IPS-NIHi11 (cell line): ENCODE results near the gene MAN2B2.

Source experiments
- DNase-seq: peaks from one replicate; pipeline ENCODE4 v3.0.0; 2012; ENCODE audit warnings: mixed read lengths, low spot score

MAN2B2 gene

DNA sequence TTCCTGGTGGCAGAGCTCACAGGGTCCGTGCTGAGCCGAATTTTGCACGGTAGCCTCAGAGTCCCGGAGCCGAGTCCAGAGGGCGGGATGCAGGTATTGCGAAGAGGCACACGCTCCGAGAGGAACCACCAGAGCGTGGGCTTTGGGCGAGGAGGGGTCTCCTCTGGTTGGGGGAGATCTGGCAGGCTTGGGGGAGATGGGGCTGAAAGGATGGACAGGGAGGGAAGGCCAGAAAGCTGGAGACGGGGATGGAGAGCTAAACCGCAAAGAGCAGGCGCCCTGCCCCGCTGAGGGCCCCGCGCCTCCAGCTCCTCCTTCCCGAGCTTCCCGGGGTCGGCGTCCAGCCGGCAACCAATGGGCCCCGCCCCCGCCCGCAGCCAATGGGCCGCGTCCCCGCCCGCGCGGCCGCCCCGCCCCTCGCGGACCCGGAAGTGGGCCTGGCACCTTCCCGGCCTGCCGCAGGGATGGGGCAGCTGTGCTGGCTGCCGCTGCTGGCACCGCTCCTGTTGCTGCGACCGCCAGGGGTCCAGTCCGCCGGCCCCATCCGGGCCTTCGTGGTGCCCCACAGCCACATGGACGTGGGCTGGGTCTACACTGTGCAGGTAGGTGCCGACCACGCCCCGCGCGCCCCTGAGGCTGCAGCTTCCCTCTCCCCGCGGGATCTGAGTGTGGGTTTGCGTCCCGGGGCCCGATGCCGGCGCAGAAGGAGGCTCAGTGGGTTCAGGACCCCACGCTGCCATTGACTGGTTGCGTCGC is at the start of gene MAN2B2:
TSS of gene MAN2B2 (plus strand) at position 443 of the 756 bp plus-strand sequence. CDS start at position 465, 22 bp downstream.
- DNase-seq: peak; percentile 100

DNA sequence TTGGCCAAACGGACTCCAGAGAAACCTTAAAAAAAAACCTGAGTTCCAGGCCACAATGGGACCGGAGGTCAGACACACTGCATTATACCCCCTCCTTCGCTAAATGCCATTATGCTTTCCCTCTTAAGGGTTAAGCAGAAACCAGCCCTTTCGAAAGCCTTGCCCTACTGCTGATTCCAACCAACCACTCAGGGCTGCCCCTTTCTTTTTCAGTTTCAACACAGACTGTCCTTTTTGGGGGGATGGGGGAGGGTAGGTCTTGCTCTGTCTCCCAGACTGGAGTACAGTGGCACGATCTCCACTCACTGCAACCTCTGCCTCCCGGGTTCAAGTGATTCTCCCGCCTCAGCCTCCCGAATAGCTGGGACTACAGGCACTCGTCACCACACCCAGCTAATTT is 49.5 kb upstream of the MAN2B2 start:
- no peak for DNase-seq

DNA sequence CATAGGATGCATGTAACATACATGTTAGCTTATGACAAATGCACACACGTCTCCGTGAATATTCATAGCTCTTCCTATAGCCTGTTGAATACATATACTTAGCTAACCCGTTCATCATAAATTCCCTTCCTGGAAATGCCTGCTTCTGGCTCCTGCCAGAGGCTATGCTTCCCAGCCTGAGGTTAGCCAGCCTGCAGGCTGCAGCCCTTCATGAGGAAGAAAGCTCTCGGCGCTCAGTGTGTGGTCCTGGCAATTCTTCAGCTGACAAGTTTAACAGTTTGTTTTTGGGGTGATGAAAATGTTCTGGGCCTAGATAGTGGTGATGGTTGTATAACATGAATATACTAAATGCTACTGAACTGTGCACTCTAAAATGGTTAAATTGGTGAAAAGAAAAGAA is 48.8 kb upstream of the MAN2B2 start:
- no peak for DNase-seq

DNA sequence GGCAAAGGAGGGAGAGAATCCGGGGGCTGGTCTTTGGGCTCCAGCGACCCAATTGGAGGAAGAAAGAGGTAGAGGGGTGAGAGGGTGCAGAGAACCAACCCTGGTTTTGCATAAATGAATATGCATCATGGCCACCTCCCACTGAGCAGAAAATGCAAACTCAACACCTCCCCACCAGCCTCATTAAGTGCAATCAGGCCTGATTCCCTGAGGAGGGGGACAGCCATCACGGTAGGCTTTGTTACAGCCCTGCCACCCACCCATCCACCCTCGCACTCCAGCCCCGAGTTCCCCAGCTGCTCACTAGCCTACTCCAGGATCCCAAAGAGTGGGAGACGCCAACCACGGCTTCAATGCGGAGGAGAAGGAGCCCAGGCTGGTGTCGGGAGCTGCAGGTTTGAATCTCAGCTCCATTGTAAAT is 48.3 kb upstream of the MAN2B2 start:
- peak; percentile 53 for DNase-seq

DNA sequence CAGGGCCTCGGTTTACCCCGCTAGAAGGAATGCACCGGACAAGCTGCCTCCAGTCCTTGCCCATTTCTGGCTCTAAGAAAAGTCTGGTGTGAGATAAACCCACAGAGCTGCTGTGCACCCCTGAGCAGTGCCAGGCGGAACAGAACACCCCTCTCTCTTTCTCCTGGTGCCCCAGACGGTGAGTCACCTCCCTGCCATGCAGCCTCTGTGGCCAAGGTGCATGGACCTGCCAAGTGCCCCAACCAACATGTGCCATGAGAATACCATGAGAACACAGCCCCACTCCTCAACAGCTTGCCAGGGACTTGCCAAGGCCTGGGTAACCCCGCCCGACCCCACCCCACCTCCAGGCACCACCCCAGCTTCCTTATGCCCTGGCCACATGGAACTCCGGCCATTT is 47.7 kb upstream of the MAN2B2 start:
- DNase-seq: no peak

DNA sequence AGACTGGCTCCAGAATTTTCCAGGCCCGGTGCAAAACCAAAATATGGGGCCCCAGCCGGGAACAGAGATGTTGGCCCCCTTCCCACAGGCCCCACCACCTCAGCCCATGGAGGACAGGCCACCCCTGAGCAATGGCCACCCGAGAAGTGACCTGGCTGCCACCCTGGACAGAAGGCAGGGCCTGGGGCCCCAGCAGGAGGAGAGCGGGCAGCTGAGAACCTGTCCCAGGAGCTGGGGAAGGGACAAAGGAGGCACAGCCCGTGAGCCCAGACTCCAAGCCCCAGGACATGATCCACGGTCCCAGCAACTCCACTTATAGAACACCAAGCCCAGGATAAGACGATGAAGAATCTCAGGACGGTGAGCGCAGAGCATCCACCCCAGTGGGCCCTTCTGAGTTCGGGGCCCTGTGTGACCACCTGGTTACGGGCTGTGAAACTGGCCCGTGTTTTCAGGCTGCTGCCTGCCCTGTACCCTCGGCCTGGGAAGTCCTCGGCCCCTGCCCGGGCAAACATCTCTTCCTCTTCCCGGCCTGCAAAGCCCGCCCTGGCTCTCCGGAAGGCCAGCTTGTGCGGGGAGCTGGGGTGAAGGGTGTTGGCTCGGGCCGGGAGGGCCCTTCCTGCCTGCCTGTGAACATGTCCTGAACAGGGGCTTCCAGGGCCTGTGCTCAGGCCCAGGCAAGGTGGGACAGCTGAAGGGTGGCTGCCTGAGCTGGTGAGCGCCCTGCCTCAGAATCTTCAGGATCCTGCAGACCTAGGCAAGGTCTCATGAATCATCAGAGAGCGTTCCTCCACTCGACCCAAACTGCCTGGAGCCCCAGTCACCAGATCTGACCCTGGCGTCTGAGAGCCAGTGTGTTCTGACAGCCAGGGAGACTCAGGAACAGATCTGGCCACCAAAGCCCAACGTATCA is 47.0 kb upstream of the MAN2B2 start:
- no peak for DNase-seq

DNA sequence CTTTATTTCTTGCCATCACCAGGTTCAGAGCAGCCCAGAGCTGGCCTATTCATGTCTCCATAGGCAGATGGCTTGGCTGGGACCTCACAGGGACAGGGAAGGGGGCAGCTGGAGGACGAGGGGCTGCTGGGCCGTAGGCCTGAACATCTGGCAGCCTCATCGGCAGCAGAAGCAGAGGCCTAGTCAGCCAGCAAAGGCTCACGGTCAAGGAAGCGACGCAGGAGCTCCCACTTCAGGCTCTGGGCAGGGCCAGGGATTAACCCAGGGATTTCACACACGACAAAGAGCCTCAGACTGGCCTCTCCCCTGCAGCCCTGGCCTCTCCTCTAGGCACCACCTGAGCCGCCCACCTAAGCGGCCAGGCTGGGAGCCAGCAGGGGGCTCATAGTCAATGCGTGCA is 46.0 kb upstream of the MAN2B2 start:
- DNase-seq: no peak

DNA sequence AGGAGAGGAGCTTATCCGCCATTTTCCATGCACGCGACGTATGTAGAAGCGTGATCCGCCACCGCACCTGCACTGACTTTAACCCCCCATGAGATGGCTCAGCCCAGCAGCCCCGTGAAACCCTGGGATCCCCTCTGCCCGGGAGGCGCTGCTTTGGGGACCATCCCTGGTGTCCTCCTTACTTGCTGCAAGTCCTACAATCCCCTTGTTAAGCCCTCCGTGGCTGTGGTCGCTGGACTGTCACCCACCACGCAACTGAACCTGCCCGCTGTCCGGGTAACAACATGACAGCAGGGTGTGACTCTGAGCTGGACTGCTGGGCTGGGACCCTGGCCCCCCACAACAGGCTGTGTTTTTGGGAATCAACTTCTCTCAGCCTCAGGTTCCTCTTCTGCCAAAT is 44.7 kb upstream of the MAN2B2 start:
- no peak for DNase-seq

DNA sequence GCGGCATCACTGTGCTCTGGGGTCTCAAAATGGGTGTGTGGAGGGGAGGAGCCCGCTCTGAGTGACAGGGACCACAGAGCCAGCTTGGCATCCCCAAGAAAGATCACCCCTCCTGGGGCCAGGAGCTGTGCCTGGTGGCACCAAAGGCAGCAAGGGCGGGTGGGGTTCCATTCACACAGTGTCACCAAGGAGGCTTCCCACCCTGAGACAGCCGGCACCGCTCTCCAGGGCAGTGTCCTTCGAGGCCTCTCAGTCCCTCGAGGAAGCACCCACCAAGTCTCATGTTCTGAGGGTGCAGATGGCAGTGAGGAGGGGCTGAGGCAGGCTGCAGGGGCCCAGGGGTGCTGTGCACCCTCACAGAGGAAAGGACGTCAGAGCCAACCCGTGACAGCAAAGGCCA is 44.0 kb upstream of the MAN2B2 start:
- DNase-seq: no peak

DNA sequence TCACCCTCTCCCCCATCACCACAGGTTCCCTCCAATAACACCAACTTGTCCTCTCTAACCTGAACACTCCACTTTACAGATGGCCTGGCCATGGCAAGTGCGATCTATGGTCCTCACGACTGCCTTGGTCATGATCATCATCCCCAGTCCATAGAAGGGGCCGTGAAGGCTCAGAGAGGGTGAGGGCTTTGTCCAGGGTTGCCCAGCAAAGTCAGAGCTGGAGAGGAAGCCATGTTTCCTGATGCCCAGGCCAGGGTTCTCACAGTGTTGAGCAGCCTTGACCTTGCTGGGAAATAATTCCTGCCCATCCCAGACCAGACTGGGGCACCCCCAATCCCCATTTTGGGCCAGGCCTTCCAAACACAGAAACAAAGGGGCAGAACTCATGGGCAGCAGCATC is 42.9 kb upstream of the MAN2B2 start:
- DNase-seq: no peak

DNA sequence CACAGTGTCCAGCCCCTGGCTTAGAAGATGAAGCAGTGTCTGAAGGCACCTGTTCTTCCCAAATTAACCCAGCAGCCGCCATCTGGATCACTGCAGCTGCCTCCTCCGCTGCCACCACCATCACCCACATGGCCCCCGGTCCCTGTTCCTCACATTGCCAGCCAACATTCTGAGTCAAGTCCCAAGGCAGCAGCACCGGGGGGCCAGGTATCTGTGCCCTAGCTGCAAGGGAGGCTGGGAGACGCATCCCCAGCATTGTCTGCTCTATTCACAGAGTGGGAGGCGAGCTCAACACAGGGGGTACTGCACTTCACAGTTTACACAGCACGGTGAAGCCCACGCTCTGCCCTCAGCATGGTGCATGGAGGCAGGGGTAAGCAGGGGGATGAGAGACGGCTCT is 42.3 kb upstream of the MAN2B2 start:
- no peak for DNase-seq

DNA sequence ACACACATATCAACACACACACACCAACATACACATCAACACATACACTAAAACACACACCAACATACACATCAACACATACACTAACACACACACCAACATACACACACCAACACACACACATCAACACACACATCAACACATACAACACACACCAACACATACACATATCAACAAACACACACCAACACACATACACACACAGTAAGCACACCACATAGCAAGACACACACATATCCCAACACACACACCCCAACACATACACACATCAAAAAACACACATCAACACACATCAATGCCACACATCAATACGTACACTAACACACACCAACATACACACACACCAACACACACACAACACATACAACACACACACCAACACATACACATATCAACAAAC is 40.9 kb upstream of the MAN2B2 start:
- DNase-seq: no peak

DNA sequence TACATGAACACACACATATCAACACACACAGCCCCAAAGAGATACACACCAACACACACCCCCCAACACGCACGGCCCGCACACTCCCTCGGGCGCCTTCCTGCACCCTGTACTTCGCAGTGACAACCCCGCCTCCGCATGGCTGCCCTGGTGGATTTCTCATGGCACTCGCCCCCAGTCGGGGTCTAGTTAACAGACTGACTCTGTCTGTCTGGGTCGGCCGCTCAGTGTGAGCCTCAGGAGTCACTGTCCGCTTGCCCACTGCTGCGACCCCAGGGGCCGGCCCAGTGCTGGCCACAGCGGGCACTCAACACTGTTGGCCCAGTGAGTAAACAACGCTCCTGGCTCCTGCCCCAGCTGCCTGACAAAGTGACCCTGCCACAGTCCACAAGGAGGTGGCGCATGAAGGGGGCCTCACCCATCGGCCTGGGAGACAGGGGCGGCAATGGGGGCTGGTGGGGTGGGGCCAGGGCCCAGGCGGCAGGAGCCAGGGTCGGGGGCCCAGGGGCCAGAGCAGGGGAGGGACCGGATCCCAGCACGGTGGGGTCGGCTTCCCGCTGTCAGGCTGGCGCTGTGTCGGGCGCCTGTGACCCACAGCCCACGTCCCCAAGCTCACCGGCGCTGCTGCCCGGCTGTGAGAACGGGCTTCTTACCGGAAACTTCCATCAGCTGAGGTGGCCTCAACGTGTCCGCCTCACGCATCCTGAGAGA is 40.2 kb upstream of the MAN2B2 start:
- no peak for DNase-seq

DNA sequence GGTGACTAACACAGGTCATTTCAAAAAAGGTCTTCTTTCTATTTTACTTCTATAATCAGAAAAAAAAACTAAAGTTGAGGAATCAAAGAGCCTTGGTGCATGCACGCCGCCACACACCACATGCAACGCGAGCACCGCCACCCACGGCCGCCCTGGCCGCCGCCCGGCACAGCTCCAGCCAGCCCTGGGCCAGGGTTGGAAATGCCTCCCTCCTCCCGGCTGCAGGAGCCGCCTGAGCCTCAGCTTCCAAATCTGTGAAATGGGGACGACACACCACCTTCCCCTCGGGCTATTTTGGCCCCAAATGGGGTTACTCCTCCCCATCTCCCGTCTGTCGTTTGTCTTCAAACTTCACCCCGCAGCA is 39.7 kb upstream of the MAN2B2 start:
- DNase-seq: no peak

DNA sequence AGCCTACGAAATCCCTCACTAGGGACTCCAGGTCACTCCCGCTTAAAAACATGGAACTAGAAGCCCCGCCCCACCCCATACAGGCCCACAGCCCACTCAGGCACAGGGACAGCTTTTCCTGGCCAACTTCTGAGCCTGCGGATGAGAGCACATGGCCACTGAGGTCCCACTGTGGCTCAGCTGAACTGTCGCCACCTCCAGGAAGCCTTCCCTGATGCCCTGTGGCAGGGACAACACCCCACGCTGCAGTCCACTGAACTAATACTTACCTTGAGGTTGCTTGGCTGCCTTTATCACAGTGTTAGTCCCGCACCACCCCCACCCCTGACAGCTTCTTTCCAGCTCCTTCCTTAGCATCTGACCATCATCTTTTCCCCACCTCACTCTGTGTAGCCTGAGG is 39.3 kb upstream of the MAN2B2 start:
- no peak for DNase-seq

DNA sequence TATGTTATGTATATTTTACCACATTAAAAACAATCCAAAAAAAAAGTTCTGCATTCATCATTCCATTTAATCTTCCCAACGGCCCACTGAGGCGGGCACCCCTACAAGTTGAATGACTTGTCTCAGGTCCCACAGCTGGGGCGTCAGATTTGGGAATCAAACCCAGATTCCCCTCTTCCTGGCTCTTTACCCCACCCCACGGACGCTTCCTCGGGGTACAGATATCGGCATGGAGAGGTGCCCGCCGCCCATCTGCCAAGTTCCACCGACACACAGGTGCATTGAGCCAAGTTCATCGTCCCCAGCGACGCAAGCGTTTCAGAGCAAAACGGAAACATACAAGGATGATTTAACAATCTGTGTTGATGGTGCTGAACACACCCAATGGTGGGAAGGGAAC is 36.9 kb upstream of the MAN2B2 start:
- DNase-seq: no peak

DNA sequence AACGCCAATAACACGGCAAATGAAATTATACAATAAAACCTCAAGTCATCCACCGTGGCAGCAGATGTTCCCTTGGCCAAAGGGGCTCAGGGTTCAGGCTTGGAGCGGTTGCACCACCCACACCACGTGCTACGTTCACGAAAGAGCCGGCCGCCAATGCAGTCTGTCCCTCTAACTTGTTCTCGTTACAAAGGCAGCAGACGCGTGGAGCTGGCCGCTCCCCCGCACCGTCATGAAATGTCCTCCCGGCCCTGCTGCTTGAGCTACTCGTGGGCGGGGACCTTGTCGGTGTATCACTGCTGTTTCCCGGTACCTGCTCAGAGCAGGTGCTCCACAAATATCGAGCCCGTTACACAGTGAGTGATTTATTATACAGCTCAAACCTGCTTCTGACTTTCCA is 36.4 kb upstream of the MAN2B2 start:
- DNase-seq: no peak

DNA sequence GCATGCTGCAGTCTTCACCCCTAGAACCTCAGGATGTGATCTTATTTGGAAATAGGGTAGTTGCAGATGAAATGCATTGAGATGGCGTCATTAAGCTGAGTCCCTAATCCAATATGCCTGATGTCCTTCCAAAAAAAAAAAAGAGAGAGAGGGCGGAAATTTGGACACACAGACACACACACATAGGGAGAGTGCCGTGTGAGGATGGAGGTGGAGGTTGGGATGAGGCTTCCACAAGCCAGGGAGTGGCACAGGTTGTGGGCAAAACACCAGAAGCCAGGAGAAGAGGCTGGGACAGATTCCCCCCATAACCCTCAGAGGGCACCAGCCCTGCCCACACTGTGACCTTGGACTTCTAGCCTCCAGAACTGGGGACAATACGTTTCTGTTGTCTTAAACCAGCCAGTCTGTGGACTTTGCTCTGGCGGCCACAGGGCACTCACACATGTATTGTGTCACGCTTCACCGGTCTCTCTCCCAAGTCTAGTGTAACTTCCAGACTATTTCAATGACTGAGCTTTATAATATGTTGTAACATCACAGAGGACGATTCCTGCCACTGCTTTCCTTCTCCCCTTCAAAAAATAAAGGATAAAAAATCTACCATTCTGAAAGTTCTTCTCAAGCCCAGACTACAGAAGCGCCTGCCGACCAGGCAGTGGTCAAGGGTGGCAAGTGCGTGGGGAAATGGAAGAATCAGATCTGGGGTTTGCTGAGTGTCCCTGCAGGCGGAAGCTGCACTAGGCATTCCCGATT is 35.8 kb upstream of the MAN2B2 start:
- no peak for DNase-seq

DNA sequence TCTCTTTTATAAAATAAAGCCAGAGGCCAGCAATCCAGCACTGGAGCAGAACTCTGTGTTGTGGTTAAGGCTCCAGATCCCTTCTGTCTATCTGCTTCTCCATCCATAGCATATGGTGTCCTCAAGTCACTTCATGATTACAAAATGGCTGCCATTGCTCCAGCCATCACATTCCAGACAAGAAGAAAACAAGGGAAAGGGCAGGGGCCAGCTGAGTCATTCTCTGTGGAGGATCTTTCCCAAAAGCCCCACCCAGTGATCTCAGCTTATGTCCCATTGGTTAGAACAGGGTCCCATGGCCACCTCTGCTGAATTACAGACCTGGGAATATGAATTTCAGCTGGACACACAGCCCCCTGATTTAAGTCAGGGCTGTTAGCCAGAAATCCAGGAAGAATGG is 34.1 kb upstream of the MAN2B2 start:
- DNase-seq: no peak

DNA sequence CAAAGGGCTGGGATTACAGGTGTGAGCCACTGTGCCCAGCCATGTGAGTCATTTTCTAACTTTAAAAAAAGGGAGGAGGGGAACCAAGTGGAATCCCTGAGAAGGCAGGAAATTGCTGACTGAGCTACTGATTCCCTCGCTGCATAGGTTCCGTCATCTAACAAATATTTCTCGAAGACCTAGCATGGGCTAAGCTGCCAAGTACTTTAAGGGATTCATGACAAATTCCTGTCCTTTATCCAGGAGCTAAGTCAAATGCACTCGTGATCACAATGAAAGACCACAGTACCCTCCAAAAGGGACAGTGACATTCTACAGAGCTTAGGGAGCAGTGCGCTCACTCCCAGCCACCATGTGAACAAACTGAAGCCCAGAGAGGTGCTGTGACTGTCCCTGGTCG is 33.2 kb upstream of the MAN2B2 start:
- DNase-seq: no peak

DNA sequence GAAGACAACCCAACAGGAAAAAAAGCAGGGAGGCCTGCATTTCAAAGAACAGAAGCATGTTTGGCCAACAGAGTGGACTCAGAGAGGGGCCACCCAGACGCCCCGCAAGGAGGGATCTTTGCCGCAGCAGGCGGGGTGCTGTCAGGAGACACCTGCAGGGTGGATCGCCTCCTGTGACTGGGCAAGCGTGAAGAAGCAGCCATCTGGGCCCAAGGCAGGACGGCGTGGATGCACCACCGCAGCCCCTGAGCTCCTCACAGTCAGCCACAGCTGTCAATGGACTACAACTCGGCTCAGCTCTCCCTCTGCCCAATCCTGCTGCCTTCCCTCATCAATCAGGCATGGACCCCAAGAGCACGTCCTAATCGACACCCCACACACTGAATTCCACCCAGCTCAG is 32.0 kb upstream of the MAN2B2 start:
- DNase-seq: no peak

DNA sequence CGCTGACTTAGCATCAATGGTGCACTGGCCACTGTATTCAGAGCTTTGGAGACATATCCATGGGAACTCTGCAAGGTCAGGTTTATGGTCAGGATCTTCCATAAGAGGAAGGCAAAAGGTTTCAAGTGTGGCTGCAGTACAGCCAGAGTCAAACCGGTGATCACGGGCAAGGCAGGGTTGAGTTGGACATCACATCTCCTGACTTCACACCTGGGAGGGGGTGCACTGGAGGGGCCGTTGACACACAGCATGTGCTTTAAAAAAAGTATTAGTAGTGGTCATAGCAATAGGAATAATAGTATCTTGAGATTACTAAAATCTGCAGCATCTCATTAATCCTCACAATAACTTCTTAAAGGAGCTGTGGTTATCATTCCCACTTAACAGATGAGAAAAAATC is 28.9 kb upstream of the MAN2B2 start:
- DNase-seq: no peak
